GM23338 (cell line): ENCODE data around the gene FOXD1. TPM values are rescaled to one million over a fixed set of nuclear protein-coding genes. Genes with fewer than 3 reads are reported as not detected.
A peak's percentile ranks its signal among the peaks of the same experiment; 100 is the strongest.

Experiments
- ATAC-seq: fragments of 200-7000 bp; cut with Tn5 transposase; 3 replicates; pipeline ENCODE4 v1.9.1; 2020
- DNase-seq: peaks from one replicate; pipeline ENCODE4 v3.0.0-alpha.2; 2015; ENCODE audit warnings: low spot score
- H2AFZ ChIP-seq: fragments of 200-600 bp; sonication (generic); 2 replicates; pipeline ENCODE4 v1.8.0; 2016; ENCODE audit warnings: antibody characterized with exemption, mild to moderate bottlenecking, moderate library complexity
- H3F3A ChIP-seq: fragments of 200-600 bp; sonication (generic); replicated peaks from 2 replicates; pipeline ENCODE4 v1.8.0; 2017; ENCODE audit warnings: antibody characterized with exemption, mixed run types, low read depth
- H3K27ac ChIP-seq: fragments of 200-600 bp; sonication (generic); 2 replicates; pipeline ENCODE4 v1.6.1; 2016; ENCODE audit warnings: low read depth
- H3K27me3 ChIP-seq: fragments of 200-600 bp; sonication (generic); 2 replicates; pipeline ENCODE4 v1.8.0; 2016; ENCODE audit warnings: mild to moderate bottlenecking, mixed run types, moderate library complexity; ENCODE audit not compliant: insufficient read depth
- H3K36me3 ChIP-seq: fragments of 200-600 bp; sonication (generic); 2 replicates; pipeline ENCODE4 v1.8.0; 2016; ENCODE audit warnings: mild to moderate bottlenecking; ENCODE audit not compliant: insufficient read depth
- H3K4me1 ChIP-seq: fragments of 200-600 bp; sonication (generic); 2 replicates; pipeline ENCODE4 v1.8.0; 2016; ENCODE audit warnings: mild to moderate bottlenecking, moderate library complexity; ENCODE audit not compliant: insufficient read depth
- H3K4me2 ChIP-seq: fragments of 200-600 bp; sonication (generic); 2 replicates; pipeline ENCODE4 v1.7.1; 2017; ENCODE audit warnings: mixed run types
- H3K4me3 ChIP-seq: fragments of 200-600 bp; sonication (generic); 2 replicates; pipeline ENCODE4 v1.6.1; 2016; ENCODE audit warnings: mixed run types
- H3K79me2 ChIP-seq: fragments of 200-600 bp; sonication (generic); replicated peaks from 2 replicates; pipeline ENCODE4 v1.8.0; 2017; ENCODE audit warnings: mild to moderate bottlenecking; ENCODE audit not compliant: insufficient read depth
- H3K9me2 ChIP-seq: fragments of 200-600 bp; sonication (generic); 2 replicates; pipeline ENCODE4 v1.8.0; 2017; ENCODE audit not compliant: insufficient read depth
- H4K20me1 ChIP-seq: fragments of 200-600 bp; sonication (generic); replicated peaks from 2 replicates; pipeline ENCODE4 v1.8.0; 2017; ENCODE audit warnings: mild to moderate bottlenecking; ENCODE audit not compliant: insufficient read depth
- H3K27ac Mint-ChIP-seq: 2 replicates; pipeline ENCODE4 v1.8.0; 2020; ENCODE audit warnings: inconsistent platforms, mild to moderate bottlenecking, moderate library complexity, mixed read lengths
- H3K27me3 Mint-ChIP-seq: 3 replicates; pipeline ENCODE4 v1.8.0; 2022; ENCODE audit warnings: low read depth, mild to moderate bottlenecking, moderate library complexity, mixed read lengths, inconsistent platforms; ENCODE audit not compliant: insufficient read depth, poor library complexity
- H3K36me3 Mint-ChIP-seq: 3 replicates; pipeline ENCODE4 v1.8.0; 2021; ENCODE audit warnings: low read depth, mild to moderate bottlenecking, inconsistent platforms, moderate library complexity, mixed read lengths
- H3K4me1 Mint-ChIP-seq: 3 replicates; pipeline ENCODE4 v1.8.0; 2020; ENCODE audit warnings: mild to moderate bottlenecking, inconsistent platforms, mixed read lengths
- H3K4me3 Mint-ChIP-seq: 3 replicates; pipeline ENCODE4 v1.8.0; 2021; ENCODE audit warnings: moderate library complexity, mild to moderate bottlenecking, inconsistent platforms, mixed read lengths
- H3K9me3 Mint-ChIP-seq: 3 replicates; pipeline ENCODE4 v1.8.0; 2020; ENCODE audit warnings: moderate library complexity, mild to moderate bottlenecking, inconsistent platforms, mixed read lengths
- CREB1 ChIP-seq: fragments of 250-450 bp; sonication (Bioruptor Pico); IDR thresholded peaks from 2 replicates; pipeline ENCODE4 v1.5.0; 2020; ENCODE audit warnings: low read depth, mild to moderate bottlenecking, moderate library complexity
- CTCF ChIP-seq, 2 experiments: fragments of 200-600 bp in 1 of 2; sonication (generic) in 1 of 2; conservative IDR thresholded peaks; 2 replicates each; pipeline versions ENCODE4 v1.5.1 to v1.6.1; 2016 to 2017; ENCODE audit warnings: antibody characterized with exemption in 2 of 2, low read depth in 2 of 2, mild to moderate bottlenecking in 2 of 2, moderate library complexity in 1 of 2
- EZH2 ChIP-seq: fragments of 200-600 bp; sonication (generic); IDR thresholded peaks from one replicate; pipeline ENCODE4 v1.8.0; 2017; ENCODE audit warnings: antibody characterized with exemption, mild to moderate bottlenecking, low read depth; ENCODE audit not compliant: unreplicated experiment
- EZH2phosphoT487 ChIP-seq: fragments of 200-600 bp; sonication (generic); IDR thresholded peaks from one replicate; pipeline ENCODE4 v1.8.1; 2018; ENCODE audit warnings: antibody characterized with exemption; ENCODE audit not compliant: unreplicated experiment
- ZNF462 ChIP-seq: fragments of 250-450 bp; sonication (Bioruptor Pico); IDR thresholded peaks from 2 replicates; pipeline ENCODE4 v1.5.0; 2020; ENCODE audit warnings: mild to moderate bottlenecking, moderate library complexity
- polyA plus RNA-seq: library from polyadenylated mRNA; unstranded; fragments of >200 nt; fragmentation: Nextera tagmentation; extraction: Ambion mirVana; gene quantifications from 2 replicates; pipeline ENCODE4 v1.2.1, GENCODE V29; 2016
- total RNA-seq: library from RNA; depleted of rRNA; stranded (reverse); fragments of >200 nt; shearing (Covaris generic); gene quantifications from 2 replicates; pipeline ENCODE4 v1.2.3, GENCODE V29; 2014

The FOXD1 gene
- total and polyA plus RNA-seq, 2 experiments from 2014 or later, result 0.42 TPM; not detected in 1

GRCh38 chr5:73422164-73422563 lies 26.4 kb downstream of the FOXD1 start:
- H3K27me3 ChIP-seq, result peaks cover 98% of the 10 kb centered on the region
- peaks cover 65% of the 10 kb centered on the region for H3K27me3 Mint-ChIP-seq

GRCh38 chr5:73420666-73421065 lies 27.9 kb downstream of the FOXD1 start:
- H3K9me2 ChIP-seq, result no peaks in the 10 kb centered on the region
- H3K4me1 ChIP-seq, result peaks cover 22% of the 10 kb centered on the region
- H3K27ac ChIP-seq, result no peak overlapping the region
- no peaks in the 10 kb centered on the region for H3K79me2 ChIP-seq
- H3K27me3 ChIP-seq, result peaks cover 100% of the 10 kb centered on the region
- peak overlapping the region; percentile 91; the same call in 1 of the 2 replicates for H3K4me2 ChIP-seq
- Mint-ChIP-seq H3K27me3 (peaks cover 67% of the 10 kb centered on the region), H3K36me3 (no peaks in the 10 kb centered on the region), H3K27ac (no peak overlapping the region), H3K4me3 (peak overlapping the region; percentile 74; the same call in 2 of the 3 replicates), H3K4me1 (peaks cover 14% of the 10 kb centered on the region; the same call in 2 of the 3 replicates), H3K9me3 (peaks cover 9% of the 10 kb centered on the region; the same call in 2 of the 3 replicates)
- no peaks in the 10 kb centered on the region for H4K20me1 ChIP-seq
- ATAC-seq, result no peak
- H3F3A ChIP-seq, result peaks cover 10% of the 10 kb centered on the region
- no peak for DNase-seq
- TF ChIP-seq CREB1, result no peak
- TF ChIP-seq ZNF462 (CRISPR knock-in tag), result no peak
- peak; percentile 84 for TF ChIP-seq EZH2
- no peaks in the 10 kb centered on the region for H3K36me3 ChIP-seq
- peak overlapping the region; percentile 75 for H3K4me3 ChIP-seq
- H2AFZ ChIP-seq, result no peak overlapping the region; the same call in 1 of the 2 replicates

More at GRCh38 chr5:73422164-73422563, 26.4 kb downstream of the FOXD1 start:
- H3K4me1 ChIP-seq, result peaks cover 22% of the 10 kb centered on the region
- no peaks in the 10 kb centered on the region for H3K79me2 ChIP-seq
- H3K27ac ChIP-seq, result no peak overlapping the region
- H3F3A ChIP-seq, result peaks cover 10% of the 10 kb centered on the region
- H3K27ac Mint-ChIP-seq, result no peak overlapping the region
- TF ChIP-seq EZH2phosphoT487 (no peak), EZH2 (peak; percentile 4), CTCF (conservative IDR thresholded peaks at IDR 0.05; ENCODE audit: low read depth in 2 of 2) (peak; percentile 63 to 68)
- no peak overlapping the region for H3K4me3 Mint-ChIP-seq
- DNase-seq, result peak; percentile 62
- H3K36me3 ChIP-seq, result no peaks in the 10 kb centered on the region
- H3K9me2 ChIP-seq, result no peaks in the 10 kb centered on the region
- H3K4me3 ChIP-seq, result no peak overlapping the region
- no peaks in the 10 kb centered on the region for H3K36me3 Mint-ChIP-seq
- no peaks in the 10 kb centered on the region for H4K20me1 ChIP-seq
- peak; percentile 32 for ATAC-seq
- H3K4me2 ChIP-seq, result no peak overlapping the region
- H3K9me3 Mint-ChIP-seq, result peaks cover 9% of the 10 kb centered on the region; the same call in 2 of the 3 replicates
- no peak overlapping the region for H2AFZ ChIP-seq
- peaks cover 14% of the 10 kb centered on the region; the same call in 2 of the 3 replicates for H3K4me1 Mint-ChIP-seq
